Activated B cell treated with CpG ODN at 0.5 μM for 24 hours (primary cell): ENCODE results near the gene ZNF366. TPM values are rescaled to one million over a fixed set of nuclear protein-coding genes. Genes with fewer than 3 reads are reported as not detected.

Source experiments
- ATAC-seq: fragments of 200-7000 bp; cut with Tn5 transposase; one replicate; pipeline ENCODE4 v1.10.0; 2021; ENCODE audit warnings: low read depth, mild to moderate bottlenecking, moderate library complexity
- CTCF ChIA-PET: fragments of 350-600 bp; sonication (Branson Sonifier 250); formaldehyde crosslinking; loops from one replicate; lab custom pipeline; 2021; ENCODE audit warnings: antibody characterized with exemption; lab: Charles Lee
- POLR2A ChIA-PET: fragments of 350-600 bp; sonication (Branson Sonifier 250); formaldehyde crosslinking; loops from one replicate; lab custom pipeline; 2021; ENCODE audit warnings: antibody characterized with exemption; lab: Charles Lee
- DNase-seq: peaks from one replicate; pipeline ENCODE4 v3.0.0; 2022
- H3K27ac Mint-ChIP-seq: one replicate; pipeline ENCODE4 v1.8.0; 2020; ENCODE audit warnings: mixed read lengths
- H3K27me3 Mint-ChIP-seq: one replicate; pipeline ENCODE4 v1.8.0; 2021; ENCODE audit warnings: mixed read lengths
- H3K36me3 Mint-ChIP-seq: one replicate; pipeline ENCODE4 v1.8.0; 2021; ENCODE audit warnings: low read depth, mixed read lengths
- H3K4me1 Mint-ChIP-seq: one replicate; pipeline ENCODE4 v1.8.0; 2021; ENCODE audit warnings: mixed read lengths
- H3K4me3 Mint-ChIP-seq: one replicate; pipeline ENCODE4 v1.8.0; 2020; ENCODE audit warnings: mild to moderate bottlenecking, mixed read lengths
- H3K9me3 Mint-ChIP-seq: one replicate; pipeline ENCODE4 v1.8.0; 2020; ENCODE audit warnings: mixed read lengths
- intact Hi-C: fragments of 100-400 bp; cut with micrococcal nuclease; formaldehyde crosslinking; loops from one replicate; pipeline ENCODE4 v1.15.1; 2024
- total RNA-seq: library from RNA; stranded (reverse); gene quantifications from 2 replicates; pipeline ENCODE4 v1.2.3, GENCODE V29; 2022
- TF ChIP-seq, protein P1 (sequence below): fragments of 200-600 bp; IDR thresholded peaks from one replicate; pipeline ENCODE4 v1.8.0; 2022; ENCODE audit warnings: antibody characterized with exemption, mild to moderate bottlenecking

ZNF366 gene
- total RNA-seq, 1 donor from 2014 or later = not detected

DNA sequence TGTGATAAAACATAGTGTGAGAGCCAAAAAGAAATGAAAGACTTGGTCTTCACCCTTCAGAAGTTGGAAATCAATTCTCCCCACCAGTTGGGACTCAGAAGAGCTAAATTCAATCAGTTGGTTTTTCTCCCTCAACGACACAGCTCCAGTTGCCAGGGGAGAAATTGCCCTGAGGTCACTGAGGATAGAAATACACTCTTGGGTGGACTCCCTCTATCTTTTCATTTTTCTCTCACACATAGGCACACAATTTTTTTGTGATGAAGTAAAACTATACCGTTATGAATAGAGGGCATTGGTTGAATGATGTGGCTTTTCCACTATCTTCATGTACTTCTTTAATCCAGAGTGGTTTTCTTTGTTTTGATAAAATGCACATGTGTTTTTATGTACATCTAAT, 80.2 kb downstream of the ZNF366 start:
- CTCF ChIA-PET = no interaction called here
- H3K4me3 Mint-ChIP-seq = no peak overlapping the region

DNA sequence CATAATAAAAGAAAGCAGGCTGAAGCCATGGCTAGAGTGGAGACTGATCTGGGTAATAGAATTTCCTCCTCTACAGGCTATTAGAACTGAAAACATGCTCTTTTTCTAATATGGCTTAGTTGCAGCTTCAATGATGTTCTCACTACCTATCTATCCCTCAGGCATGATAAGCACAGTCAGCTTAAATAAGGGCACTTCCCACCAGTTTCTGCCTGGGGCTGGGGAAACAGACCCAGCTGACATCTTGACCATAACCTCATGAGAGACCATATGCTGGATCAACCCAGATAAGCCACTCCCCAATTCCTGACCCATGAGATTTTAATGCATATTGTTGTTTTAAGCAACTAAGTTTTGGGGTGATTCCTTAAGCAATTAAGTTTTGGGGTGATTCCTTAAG, 81.2 kb downstream of the ZNF366 start:
- no peak overlapping the region for H3K4me3 Mint-ChIP-seq
- TF ChIP-seq, protein P1, sequence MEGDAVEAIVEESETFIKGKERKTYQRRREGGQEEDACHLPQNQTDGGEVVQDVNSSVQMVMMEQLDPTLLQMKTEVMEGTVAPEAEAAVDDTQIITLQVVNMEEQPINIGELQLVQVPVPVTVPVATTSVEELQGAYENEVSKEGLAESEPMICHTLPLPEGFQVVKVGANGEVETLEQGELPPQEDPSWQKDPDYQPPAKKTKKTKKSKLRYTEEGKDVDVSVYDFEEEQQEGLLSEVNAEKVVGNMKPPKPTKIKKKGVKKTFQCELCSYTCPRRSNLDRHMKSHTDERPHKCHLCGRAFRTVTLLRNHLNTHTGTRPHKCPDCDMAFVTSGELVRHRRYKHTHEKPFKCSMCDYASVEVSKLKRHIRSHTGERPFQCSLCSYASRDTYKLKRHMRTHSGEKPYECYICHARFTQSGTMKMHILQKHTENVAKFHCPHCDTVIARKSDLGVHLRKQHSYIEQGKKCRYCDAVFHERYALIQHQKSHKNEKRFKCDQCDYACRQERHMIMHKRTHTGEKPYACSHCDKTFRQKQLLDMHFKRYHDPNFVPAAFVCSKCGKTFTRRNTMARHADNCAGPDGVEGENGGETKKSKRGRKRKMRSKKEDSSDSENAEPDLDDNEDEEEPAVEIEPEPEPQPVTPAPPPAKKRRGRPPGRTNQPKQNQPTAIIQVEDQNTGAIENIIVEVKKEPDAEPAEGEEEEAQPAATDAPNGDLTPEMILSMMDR = no peak
- DNase-seq (no peak), ATAC-seq (no peak)
- H3K27me3 Mint-ChIP-seq = peaks cover 9% of the 10 kb centered on the region
- H3K9me3 Mint-ChIP-seq = no peaks in the 10 kb centered on the region
- no peaks in the 10 kb centered on the region for H3K36me3 Mint-ChIP-seq
- no peak overlapping the region for H3K27ac Mint-ChIP-seq
- POLR2A ChIA-PET = no interaction called here
- CTCF ChIA-PET = no interaction called here
- H3K4me1 Mint-ChIP-seq = no peaks in the 10 kb centered on the region
- intact Hi-C loops = no loop called here

More for the DNA sequence above, 80.2 kb downstream of the ZNF366 start:
- ATAC-seq (no peak), DNase-seq (no peak)
- Mint-ChIP-seq H3K27ac (no peak overlapping the region), H3K4me1 (no peaks in the 10 kb centered on the region), H3K36me3 (no peaks in the 10 kb centered on the region), H3K27me3 (peaks cover 8% of the 10 kb centered on the region), H3K9me3 (no peaks in the 10 kb centered on the region)
- POLR2A ChIA-PET = no interaction called here
- TF ChIP-seq, protein P1 = no peak
- intact Hi-C loops = no loop called here

DNA sequence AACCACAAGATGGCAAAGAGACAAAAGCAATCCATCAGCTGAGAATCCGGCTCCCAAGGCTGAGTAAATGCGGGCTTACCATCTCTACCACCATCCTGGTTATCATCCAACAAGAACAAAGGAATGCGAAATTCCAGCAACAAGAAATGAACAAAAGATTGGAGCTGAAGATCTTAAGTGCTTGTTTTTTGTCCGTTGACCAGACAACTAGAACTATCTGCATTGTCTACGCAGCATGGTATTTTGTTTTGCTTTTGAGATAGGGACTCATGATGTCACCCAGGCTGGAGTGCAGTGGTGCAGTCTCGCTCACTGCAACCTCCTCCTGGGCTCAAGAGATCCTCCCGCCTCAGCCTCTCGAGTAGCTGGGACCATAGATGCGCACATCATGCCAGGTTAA, 88.9 kb downstream of the ZNF366 start:
- no peak for DNase-seq
- Mint-ChIP-seq H3K27me3 (peaks cover 6% of the 10 kb centered on the region), H3K9me3 (no peaks in the 10 kb centered on the region), H3K4me3 (no peak overlapping the region), H3K27ac (no peak overlapping the region), H3K4me1 (no peaks in the 10 kb centered on the region), H3K36me3 (no peaks in the 10 kb centered on the region)
- POLR2A ChIA-PET = no interaction called here
- intact Hi-C loops = no loop called here
- CTCF ChIA-PET = no interaction called here
- no peak for ATAC-seq
- TF ChIP-seq, protein P1 = no peak

DNA sequence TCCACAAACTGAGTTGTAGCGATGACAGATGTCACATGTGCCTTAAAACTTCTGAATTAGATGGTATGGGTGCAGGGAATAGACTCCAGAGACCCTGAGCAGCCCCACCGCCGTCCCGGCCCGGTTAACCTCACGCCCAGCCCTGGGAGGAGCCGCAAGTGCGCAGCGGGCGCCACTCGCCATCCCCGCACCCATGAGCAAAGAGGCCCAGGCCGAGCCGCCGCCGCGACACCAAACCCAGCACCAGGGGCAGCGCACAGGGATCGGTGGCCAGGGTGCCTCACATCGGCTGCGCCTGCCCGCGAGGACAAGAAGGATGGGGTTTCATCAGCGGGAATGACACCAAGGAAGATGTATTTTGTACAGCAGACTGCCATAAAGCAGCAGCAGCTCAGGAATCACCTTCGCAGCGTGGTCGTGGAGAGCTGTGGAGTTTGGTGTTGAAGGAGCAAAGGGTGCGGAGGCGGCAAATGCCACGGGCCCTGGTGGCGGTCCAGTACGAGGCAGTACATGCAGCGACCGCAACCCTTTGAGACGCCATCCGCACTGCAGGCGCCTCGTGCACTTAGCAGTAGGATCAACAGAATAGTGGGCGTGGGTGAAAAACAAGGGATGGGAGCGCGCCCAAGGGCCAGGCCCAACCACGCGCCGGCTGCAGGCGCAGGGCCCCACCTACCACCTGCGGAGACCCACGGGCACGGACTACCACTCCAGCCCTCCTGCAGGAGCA, 89.7 kb downstream of the ZNF366 start:
- ChIA-PET POLR2A (no interaction called here), CTCF (no interaction called here)
- H3K4me3 Mint-ChIP-seq = no peak overlapping the region
- no peaks in the 10 kb centered on the region for H3K4me1 Mint-ChIP-seq
- H3K9me3 Mint-ChIP-seq = no peaks in the 10 kb centered on the region
- H3K27ac Mint-ChIP-seq = no peak overlapping the region
- DNase-seq = no peak
- no peak for ATAC-seq
- no peaks in the 10 kb centered on the region for H3K36me3 Mint-ChIP-seq
- intact Hi-C loops = no loop called here
- peaks cover 6% of the 10 kb centered on the region for H3K27me3 Mint-ChIP-seq
- TF ChIP-seq, protein P1 = no peak

DNA sequence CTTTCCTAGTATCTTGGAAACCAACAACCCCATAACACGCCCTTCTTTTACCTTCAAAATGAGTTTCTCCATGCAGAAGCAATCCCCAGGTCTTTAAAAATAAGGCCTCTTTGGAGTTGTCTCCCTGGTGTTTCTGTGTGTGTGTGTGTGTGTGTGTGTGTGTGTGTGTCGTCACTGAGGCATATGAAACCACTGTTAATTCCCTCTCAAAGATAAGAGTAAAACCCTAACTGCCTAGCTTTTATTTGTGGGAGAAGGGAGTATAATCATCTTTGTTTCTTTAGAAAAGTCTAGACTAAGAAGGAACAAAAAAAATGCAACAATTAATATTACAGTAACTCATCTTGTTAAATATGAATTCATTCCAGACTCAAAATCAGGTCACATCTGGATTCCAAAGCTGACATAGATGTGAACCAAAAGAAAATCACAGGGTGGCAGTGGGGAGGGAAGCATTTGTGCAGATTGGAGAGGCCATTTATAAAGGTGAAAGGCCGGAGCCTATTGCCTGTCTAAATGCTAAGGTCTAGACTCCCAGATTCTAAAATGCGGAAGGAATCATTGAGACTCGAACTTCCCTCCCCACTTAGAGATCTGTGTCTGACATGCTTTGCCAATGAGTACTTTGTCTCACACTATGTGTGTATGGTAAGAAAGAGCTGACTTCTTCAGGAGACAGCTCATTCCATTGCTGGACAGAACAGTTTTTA, 91.4 kb downstream of the ZNF366 start:
- ChIA-PET POLR2A (interaction anchor here (0.7 kb wide), 1 partner anchor 433 kb away, joined by 3 read pairs; no protein-coding TSS in a partner anchor), CTCF (no interaction called here)
- Mint-ChIP-seq H3K9me3 (no peaks in the 10 kb centered on the region), H3K4me3 (no peak overlapping the region), H3K27me3 (peaks cover 5% of the 10 kb centered on the region), H3K4me1 (no peaks in the 10 kb centered on the region), H3K36me3 (no peaks in the 10 kb centered on the region), H3K27ac (no peak overlapping the region)
- no peak for ATAC-seq
- intact Hi-C loops = no loop called here
- TF ChIP-seq, protein P1 = no peak
- no peak for DNase-seq
